Measurements from ENCODE around the gene CYP1A2.

The CYP1A2 gene

DNA sequence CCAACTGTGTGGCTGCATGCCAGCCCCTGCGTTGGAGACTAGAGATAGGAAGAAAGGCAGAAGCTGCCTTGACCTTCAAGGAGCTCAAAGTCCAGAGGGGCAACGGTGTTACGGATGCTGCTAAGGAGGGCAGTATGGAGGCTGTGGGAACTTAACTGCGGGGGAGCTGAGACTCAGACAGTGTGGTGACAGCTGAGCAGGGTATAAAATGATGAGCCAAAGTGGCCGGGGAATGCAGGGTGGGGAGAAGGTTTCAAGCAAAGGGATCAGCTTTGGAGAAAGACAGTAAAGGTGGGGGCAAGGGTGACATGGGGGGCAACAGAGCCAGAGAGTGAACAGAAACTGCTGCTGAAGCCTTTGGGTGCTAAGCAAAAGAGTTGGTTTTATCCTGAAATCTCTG is 6.2 kb upstream of the CYP1A2 start:
- no peak for DNase-seq

DNA sequence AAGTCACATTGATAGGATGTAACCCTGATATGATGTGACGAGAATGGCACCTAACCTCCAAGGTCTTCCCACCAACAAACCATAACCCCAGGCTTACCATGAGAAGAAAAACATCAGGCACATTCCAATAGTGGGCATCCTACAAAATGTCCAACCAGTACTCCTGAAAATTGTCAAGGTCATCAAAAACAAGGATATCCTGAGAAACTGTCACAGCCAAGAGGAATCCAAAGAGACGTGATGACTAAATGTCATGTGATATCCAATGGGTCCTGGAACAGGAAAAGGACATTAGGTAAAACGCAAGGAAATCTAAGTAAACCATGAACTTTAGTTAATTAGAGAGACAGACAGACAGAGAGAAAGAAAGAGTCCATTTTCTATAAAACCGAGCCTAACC is 2.3 kb upstream of the CYP1A2 start:
- no peak for DNase-seq

DNA sequence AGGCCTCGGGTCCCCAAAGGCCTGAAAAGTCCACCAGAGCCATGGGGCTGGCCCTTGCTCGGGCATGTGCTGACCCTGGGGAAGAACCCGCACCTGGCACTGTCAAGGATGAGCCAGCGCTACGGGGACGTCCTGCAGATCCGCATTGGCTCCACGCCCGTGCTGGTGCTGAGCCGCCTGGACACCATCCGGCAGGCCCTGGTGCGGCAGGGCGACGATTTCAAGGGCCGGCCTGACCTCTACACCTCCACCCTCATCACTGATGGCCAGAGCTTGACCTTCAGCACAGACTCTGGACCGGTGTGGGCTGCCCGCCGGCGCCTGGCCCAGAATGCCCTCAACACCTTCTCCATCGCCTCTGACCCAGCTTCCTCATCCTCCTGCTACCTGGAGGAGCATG is 1.2 kb downstream of the CYP1A2 start:
- no peak for DNase-seq

DNA sequence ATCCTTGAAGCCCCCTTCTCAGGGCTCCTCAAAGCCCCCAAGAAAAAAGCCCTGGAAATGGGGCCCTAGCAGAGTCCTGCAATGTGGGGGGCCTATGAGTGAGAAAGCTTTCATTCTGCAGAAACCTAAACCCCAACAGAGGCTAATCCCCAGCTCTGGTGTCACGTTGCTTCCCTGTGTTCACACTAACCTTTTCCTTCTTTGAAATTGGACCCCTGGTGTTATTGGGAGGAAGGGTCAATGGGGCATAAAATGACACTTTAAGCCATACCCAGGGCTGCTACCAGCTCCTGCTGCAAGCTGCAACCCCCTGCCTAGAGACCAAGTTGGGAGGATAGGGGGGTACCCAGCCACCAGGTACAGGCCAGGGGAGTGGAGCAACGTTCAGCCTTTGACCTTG is 2.1 kb downstream of the CYP1A2 start:
- DNase-seq: no peak

DNA sequence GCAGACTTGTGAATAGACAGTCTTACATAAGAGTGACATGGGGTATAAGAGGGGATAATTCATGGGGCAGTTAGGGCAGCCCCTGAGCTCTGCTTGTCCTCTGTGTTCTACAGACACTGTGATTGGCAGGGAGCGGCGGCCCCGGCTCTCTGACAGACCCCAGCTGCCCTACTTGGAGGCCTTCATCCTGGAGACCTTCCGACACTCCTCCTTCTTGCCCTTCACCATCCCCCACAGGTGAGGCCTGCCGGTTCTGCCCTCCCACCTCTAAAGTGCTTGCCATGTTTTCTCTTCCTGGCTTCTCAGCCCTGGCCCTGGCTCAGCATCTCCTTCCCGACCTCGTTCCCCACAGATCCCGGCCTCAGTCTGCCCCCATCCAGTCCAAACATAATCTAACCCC is 3.4 kb downstream of the CYP1A2 start:
- DNase-seq: no peak

DNA sequence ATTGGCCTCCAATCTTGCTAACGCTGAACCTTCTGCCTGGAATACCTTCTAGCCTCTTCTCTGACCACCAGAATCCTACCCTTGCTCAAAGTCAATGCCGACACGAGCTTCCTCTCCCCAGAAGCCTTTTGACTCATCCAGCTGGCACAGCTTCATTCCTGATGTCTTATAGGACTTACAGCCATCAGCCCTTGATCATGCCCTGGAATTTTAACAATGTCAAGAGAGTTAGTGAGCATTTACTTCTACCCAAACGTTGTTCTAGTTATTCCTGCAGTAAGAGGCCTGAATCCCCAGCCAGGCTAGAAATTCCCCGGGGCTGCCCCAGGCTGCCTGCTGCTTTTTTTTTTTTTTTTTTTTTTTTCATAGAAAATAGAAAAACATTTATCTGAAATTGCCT is 3.9 kb downstream of the CYP1A2 start:
- DNase-seq: no peak

DNA sequence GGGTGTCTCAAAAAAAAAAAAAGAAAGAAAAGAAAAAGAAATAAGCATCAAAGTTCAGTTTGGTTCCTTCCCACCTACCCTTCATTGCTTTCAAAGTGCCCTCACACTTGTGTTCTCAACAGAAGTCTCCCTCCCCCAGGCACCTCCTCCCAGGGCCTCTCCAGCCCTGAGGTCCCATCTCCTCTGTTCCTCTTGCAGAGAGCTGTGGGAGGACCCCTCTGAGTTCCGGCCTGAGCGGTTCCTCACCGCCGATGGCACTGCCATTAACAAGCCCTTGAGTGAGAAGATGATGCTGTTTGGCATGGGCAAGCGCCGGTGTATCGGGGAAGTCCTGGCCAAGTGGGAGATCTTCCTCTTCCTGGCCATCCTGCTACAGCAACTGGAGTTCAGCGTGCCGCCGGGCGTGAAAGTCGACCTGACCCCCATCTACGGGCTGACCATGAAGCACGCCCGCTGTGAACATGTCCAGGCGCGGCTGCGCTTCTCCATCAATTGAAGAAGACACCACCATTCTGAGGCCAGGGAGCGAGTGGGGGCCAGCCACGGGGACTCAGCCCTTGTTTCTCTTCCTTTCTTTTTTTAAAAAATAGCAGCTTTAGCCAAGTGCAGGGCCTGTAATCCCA is 6.1 kb downstream of the CYP1A2 start:
- no peak for DNase-seq

DNA sequence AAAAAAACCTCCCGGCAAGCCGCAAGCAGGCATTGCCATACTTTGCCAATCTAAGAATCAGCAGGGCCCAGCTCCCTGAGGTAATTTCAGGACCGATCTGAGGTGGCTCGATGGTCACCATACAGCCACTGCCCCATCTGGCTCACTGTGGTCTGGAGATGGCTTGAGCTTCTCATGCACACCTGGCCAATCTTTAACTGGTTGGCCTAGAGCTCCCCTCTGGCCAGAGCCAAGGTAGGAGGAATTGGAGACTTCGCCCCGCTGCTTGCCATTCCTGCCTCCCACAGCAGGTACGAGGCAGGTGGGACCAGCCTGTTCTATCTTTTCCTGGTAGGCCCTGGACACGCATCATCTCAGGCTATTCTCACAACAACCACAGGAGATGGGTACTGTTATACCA is 10.1 kb downstream of the CYP1A2 start:
- no peak for DNase-seq

DNA sequence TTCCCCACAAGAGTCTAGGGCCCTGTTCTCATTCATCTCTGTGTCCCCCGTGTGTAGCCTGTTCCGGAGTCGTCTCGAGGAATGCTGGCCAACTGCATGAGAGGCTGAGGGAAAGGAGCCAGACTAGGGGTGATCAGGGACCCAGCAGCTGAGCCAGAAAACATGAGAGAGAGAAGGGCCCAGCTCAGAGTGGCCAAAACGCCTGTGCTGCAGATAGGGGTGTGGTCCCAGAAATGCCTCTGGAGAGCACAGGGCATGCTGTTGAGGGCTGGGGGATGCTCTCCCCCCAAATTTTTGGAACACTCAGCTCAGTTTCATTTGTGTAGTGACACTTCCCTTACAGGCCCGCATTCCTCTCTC is 14.1 kb downstream of the CYP1A2 start:
- no peak for DNase-seq

DNA sequence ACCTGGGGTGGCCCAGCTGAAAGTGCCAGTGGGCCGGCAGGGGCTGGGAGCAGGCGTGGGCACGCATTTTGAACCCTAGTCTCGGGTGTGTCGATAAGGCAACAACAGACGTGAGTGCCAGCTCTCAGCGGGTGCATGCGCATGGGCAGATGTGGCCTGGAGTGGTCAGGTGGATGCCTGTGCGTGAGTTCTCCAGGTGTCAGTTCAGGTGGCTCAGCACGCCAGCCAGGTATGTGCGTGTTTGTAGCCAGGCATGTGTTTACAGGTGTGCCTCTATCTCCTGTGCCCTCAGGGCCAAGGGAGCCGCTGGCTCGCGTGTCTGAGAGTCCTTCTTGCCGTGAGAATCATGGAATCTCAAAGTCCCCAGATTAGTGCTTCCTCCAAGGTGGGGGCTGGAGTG is 14.8 kb downstream of the CYP1A2 start:
- DNase-seq: no peak

DNA sequence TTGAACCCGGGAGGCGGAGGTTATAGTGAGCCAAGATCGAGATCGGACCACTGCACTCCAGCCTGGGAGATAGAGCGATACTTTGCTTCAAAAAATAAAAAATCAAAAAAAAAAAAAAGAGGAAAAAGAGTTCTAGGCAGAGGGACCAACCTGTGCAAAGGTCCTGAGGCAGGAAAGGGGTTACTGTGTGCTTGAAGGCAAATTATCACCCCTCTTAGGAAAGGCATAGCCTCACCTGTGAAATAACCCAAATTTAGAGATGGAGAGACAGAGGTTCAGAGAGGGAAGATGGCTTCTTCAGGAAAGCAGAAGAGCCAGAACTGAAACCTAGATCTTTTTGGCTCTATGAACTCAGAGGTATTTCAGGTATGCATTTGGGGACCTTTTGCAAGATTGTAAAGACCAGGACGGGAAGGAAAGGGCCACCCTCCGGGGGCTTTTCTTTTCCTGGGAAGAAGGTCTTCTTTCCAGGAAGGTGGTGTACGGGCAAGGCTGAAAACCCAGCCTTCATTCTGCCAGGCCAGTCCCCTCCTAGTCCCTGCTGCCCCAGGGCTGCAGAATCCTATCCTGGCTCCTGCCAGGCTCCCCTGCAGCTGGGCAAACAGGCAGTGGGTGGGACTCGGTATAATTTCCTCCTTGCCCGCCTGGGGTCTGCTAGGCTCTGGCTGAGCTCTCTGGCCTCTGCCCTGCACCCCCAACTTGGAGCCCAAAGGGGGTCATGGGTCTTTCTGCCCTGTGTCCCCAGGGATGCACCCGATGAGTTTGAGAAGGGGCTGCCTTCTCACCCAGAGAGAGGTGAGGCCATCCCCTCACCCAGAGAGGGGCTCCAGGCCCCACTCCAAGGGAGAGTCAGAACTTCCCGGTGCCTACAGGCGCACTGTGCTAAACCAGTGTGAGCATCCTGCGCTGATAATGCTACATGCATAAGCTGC is 18.8 kb downstream of the CYP1A2 start:
- DNase-seq: no peak

DNA sequence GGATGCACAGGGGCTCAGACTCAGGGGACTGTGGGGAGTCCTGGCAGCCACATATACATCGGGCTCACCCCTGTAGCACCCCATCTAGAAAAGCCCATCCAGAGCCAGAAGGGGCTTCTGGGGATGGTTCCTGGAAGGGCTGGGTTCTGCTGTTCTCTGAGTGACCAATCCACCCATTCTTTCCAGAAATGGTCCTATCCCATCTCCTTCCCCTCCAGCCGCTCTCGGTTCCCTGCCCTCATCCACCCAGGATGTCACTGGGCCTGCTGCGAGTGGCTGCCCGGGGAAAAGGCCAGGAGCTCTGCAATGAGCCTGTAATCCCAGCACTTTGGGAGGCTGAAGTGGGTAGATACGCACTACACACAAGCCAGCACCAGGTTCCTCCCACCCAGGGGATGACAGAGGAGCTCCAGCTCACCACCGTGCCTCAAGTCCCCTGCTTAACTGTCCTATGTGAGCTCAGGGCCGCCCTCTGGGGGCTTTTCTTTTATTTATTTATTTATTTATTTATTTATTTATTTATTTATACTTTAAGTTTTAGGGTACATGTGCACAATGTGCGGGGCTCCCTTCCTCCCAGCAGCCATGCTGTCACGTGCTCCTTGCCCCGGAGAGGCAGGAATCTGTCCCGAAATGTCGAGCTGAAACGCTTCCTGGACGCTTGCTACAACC is 19.6 kb downstream of the CYP1A2 start:
- no peak for DNase-seq

DNA sequence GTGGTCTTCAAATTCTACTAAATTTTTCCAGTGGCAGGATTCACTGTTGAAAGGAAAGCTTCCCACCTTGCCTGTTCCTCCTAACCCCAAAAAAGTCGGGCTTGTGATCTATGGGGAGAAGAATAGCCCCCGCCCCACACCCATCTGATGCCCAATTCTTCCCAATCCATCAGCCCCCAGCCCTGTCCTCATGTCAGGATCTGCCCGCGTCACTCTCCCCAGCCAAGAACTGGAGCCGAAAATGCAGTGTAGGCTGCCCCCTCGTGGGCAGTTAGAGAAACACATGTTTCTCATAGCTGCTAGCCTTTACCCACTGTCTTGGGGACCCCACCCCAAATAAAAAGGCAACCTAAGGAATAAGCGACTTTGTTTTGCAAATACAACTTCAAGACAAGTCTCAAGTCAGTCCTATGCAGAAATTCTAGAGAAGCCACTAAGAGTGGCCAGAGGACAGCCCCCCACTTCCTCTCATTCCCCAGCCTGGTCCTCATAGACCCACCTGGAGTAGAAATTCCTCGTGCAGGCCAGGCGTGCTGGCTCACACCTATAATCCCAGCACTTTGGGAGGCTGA is 20.2 kb downstream of the CYP1A2 start:
- no peak for DNase-seq

DNA sequence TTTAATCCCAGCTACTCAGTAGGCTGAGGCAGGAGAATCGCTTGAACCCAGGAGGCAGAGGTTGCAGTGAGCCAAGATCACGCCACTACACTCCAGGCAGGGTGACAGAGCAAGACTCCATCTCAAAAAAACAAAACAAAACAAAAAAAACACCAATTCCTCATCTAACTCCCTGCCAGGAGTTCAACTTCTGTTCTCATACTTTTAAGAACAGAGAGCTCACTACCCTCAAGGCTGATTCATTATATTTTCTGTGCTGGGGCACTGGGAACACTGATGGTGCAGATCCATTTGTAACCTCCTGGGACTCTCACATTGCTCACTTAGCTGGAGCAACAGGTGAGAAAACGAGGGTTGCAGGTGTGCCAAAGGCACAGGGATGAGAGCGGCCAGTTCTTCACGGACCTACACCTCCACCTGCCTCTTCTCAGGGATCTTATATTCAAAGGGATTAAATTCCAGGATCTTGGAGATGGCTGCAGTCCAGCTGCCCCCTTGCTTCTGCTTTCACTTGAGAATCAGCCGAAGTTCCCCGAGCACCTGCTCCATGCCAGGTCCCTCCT is 20.9 kb downstream of the CYP1A2 start:
- DNase-seq: no peak

DNA sequence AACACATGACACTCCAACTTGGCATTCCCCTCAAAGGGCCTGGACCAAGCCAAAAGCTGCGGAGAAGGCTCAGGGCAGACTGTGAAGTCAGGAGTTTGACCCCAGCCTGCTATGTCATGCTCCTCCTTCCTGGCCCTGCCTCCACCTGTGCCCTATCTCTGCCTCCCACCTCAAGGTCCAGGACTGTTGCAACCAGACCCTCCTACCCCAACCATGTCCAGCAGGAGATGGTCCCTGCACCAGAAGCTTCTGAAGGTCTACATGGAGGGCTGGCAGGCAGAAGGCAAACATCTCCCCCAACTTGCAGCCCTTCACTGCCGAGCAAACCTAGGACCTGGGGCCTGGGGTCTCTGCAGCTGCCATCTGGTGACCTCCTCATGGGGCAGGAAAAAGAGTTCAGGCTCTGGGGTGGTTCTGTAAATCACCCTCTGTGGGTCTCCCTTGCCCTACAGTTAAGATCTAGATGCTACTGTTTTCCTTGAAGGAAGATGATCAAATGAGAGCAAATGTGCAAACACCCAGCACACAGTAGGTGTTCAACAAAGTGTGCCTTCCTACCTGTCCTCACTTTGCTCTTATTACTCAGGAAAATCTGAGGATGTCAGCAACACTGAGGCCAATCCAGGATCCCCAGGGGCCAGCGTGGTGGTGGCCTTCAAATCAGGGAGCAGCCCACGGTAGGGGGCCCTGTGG is 21.7 kb downstream of the CYP1A2 start:
- DNase-seq: no peak

DNA sequence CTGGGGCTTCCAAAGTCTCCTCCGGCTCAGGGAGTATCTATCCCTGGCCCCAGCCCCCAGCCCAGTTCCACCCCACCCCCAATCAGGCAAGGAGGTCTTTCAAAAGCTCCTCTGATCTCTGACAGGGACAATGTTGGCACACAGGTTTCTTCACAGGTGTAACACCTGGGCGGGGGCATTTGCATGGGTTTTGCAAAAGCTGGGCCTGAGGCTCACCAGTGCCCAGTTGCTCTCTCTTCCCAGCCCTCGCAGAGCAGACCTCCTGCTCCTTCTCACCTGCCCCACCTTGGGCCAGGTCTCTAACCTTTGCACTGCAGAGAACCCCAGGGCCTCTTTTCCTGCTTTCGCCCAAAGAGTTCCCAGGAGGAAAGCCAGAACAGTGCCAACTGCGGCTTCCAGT is 24.7 kb downstream of the CYP1A2 start:
- no peak for DNase-seq

DNA sequence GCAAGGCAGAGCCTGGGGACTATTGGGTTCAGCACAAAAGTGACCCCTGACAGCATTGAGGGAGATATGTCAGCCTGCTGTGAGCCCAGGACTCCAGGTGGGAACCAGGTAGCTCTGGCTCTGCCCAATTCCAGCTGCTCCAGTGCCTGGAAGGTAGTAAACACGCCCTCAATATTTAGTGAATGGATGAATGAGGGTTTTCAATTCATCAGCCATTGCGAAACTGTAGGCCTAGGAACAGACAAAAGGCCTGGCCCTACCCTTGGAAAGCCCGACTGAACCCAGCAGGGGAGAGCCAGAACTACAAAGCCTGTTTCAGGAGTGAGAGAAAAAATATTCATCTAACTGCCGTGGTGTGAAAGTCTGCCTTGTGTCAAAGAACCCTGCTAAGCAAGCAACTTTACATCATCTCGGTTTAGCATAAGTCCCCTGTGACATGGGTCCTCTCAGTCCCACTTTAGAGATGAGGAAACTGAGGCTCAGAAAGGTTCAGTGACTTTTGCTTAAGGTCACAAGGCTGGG is 25.1 kb downstream of the CYP1A2 start:
- no peak for DNase-seq

DNA sequence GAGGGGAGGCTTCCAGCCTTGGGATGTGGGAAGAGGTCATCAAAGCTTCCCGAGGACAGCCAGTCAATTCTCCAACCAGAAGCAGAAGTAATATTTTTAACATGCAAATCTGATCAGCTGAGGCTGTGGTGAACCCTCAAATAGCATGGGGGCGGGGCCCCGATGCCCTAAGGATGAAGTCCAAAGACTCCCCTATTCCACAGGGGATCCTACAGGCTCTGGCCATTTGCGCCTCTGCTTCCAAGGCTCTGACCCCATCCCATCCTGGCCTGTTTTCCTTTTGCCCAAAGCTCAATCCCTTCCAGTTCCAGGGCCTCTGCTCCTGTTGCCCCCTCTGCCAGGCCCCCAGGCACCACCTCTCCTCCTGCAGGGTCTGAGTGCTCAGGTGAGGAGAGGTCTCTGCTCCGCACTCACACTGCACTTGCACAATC is 26.5 kb downstream of the CYP1A2 start:
- no peak for DNase-seq

DNA sequence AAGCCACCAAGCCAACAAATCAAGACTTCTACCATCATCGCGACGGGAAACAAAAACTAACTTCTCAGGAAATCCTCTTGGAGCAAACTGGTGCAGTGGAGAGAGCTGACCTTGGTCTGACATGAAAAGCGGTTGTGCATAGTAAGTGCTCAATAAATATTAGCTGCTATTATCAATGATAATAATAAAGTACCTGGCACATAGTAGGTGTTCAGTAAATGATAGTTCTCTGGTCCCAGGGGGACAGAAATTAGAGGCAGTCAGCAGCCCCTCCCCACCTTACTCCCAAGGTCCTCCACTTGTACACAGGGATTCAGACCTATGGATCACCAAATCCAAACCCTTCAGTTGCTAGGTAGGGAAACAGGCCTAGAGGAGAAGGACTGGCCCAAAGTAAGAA is 27.2 kb downstream of the CYP1A2 start:
- no peak for DNase-seq

DNA sequence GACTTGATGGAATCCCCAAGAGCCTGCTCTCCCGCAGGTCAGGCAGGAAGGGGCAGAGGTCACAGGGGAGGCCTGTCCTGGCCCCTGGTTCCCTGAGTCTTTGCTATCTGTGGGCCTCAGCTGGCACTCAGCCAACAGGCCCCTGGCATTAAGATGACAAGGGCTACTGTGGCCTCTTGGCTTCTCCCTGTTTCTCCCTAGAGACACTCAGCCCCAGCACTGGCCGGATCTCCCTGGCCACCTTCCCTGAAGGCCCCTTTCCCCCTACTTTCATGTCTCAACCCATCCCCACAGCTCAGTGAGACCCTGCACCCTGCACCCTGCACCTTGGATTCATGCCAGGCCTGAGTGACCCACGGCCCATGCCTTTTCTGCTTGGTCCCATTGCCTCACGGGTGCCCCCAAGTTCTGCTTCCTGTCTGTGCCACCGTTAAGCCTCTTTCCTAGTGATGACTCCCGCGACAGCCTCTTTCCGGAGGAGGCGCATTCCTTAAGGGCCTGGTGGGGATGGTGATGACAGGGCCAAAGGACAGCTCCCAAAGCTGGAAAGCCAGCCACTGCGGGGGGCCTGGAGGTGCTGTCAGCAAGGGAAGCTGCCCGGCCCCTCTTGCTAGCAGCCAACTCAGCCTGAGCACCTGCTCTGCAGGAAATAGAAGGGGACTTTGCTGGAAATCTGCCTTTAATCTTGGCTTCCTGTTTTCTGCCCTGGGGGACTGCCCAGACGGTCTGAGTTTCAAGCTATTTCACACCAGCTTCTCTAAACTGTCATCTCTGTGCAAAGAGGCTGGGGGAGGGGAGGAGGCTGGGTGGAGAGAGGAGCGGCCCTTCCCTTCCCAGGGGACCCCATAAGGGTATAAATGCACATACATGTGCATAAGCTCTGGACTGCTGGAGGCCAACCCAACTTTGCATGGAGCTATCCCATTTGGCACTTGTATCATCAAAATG is 28.4 kb downstream of the CYP1A2 start:
- DNase-seq: peak; percentile 93
